GM10248 (cell line): ENCODE data around the gene CAMKMT.
A peak's percentile ranks its signal among the peaks of the same experiment; 100 is the strongest.
"Not testable (repeated sequence)": the region's sequence is repeated elsewhere in the genome, so short reads cannot be mapped to it uniquely, and the experiment has no call there.

Source experiments
- CTCF ChIA-PET: fragments of 300-600 bp; sonication (Branson Sonifier 250); formaldehyde crosslinking; extraction: SDS; loops from one replicate; lab custom pipeline; 2021; ENCODE audit warnings: antibody characterized with exemption; lab: Yijun Ruan, JAX
- POLR2A ChIA-PET: fragments of 350-650 bp; sonication (Branson Sonifier 250); formaldehyde crosslinking; extraction: SDS; loops from one replicate; lab custom pipeline; 2020; ENCODE audit warnings: antibody characterized with exemption; lab: Yijun Ruan, JAX
- DNase-seq: peaks from one replicate; pipeline ENCODE4 v3.0.0; 2012; ENCODE audit errors: extremely low spot score
- TF ChIP-seq, protein P1 (sequence below): IDR thresholded peaks from 2 replicates; pipeline ENCODE4 v1.5.1; 2012; ENCODE audit warnings: mild to moderate bottlenecking, low read depth; ENCODE audit errors: extremely low read depth, missing control alignments, control extremely low read depth

CAMKMT gene

DNA sequence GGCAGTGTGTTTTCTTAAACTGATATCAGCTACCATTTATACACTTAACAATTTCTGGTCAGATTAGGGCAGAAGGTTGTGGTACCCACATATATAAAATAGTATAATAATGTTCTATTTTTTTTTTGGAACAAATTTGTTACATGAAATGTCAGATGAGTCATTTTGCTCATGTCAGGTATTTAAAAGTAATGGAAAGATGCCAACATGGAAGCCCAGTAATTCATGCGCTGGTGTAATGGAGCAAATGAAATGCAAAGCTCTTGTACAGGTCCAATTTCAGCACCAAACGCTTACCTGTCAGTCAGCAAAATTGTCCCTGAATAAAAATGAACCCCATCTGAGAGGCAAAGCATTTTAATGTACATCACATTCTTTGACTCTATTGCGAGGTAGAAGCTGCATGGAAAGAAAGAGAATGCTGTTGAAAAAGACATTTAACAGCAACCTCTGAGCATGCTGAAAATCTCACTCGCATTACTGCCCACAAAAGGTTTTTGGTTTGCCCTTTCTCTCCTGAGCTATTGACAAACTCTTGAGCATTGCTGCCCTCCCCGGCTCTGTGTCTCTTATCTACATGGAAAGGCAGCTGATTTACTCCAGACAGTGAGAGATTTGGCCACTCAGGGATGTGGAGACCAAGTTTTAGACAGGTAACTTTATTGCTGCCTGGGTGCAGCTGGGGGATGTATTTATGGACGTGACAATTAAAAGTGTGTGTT is 217.5 kb downstream of the CAMKMT start:
- TF ChIP-seq, protein P1, sequence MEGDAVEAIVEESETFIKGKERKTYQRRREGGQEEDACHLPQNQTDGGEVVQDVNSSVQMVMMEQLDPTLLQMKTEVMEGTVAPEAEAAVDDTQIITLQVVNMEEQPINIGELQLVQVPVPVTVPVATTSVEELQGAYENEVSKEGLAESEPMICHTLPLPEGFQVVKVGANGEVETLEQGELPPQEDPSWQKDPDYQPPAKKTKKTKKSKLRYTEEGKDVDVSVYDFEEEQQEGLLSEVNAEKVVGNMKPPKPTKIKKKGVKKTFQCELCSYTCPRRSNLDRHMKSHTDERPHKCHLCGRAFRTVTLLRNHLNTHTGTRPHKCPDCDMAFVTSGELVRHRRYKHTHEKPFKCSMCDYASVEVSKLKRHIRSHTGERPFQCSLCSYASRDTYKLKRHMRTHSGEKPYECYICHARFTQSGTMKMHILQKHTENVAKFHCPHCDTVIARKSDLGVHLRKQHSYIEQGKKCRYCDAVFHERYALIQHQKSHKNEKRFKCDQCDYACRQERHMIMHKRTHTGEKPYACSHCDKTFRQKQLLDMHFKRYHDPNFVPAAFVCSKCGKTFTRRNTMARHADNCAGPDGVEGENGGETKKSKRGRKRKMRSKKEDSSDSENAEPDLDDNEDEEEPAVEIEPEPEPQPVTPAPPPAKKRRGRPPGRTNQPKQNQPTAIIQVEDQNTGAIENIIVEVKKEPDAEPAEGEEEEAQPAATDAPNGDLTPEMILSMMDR, result no peak
- DNase-seq, result no peak
- CTCF ChIA-PET, result interaction anchor here (1.0 to 2.4 kb wide), 4 partner anchors 9 to 100 kb away, joined by 3 to 6 read pairs (median 4); no protein-coding TSS in a partner anchor
- POLR2A ChIA-PET, result no interaction called here

DNA sequence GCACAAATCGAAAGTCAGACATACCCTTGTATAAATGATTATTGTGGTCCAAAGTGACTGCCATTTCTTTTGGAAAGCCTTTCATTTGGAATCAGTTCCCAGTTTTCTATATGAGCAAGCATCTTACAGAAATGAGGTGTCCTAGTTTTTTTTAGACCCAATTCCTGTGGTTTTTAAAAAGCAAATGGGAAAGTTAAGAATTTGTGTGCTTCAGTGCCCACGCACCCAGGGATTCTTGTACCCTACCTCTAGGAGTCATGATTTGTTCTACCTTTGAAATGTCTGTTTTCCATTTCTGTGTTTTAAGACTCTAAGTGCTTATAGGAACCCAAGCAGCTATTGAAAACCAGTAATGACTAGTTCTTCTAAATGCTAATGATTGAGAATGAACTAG is 218.1 kb downstream of the CAMKMT start:
- ChIA-PET CTCF (interaction anchor here (1.0 to 2.4 kb wide), 4 partner anchors 10 to 100 kb away, joined by 3 to 6 read pairs (median 5); no protein-coding TSS in a partner anchor), POLR2A (no interaction called here)
- no peak for DNase-seq
- TF ChIP-seq, protein P1, result no peak

DNA sequence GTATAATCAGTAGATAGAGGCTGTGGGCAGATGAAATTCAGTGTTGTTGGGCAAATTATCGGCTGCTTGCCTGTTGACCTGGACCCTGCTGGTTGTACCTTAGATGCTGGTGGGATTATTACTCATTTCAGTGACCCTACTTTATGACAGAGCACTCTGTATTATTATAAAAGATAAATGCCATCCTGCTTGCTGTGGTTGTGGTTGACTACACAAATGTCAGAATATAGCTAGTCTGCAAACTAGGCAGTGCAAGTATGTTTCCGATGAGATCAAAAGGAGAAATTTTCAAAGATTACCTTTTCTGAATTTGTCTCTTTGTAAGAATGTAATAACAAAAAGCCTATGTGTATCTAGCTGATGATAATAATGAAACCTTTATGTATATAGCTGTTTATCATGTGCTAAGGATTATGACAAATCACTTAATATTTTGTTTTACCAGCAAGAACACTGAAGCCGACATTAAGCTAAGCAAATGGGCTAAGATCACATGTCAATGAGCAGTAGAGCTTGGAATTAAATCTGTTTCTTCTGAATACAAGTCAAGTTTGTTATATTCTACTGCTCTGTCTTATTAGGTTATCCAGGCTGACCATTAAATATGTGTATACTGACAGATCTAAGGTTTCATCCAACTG is 219.2 kb downstream of the CAMKMT start:
- TF ChIP-seq, protein P1, result no peak
- ChIA-PET CTCF (interaction anchor here (0.7 to 2.4 kb wide), 6 partner anchors 14 to 102 kb away, joined by 3 to 6 read pairs (median 3); no protein-coding TSS in a partner anchor), POLR2A (no interaction called here)
- no peak for DNase-seq

DNA sequence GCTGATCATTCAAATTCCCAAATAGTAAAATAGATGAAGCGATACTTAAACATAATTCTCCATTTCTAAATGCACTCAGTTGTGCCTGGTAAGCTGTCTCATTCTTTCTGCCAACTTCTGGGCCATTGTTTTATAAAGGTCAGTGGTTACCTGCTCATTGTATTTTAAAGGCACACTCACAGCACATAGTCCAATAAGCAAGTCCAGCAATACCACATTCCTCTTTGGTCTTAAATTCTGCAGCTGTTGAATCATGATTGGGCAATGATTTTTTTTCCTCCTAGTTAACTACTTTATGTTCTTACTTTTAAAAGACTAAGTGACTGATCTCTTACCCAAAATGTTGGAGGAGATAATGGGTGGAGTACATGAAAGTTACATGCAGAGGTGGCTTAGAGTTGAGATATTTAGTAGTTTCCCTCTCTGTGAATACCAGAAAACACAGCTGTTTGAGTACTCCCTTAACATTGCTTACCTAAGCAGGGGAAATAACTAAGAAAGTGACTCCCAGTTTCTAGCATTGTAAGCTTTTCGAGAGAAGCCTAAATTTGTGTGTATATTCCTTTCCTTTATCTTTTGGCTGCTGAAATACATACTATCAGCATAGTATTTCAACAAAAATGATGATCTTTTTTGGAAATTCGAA is 220.7 kb downstream of the CAMKMT start:
- TF ChIP-seq, protein P1, result no peak
- no peak for DNase-seq
- CTCF ChIA-PET, result interaction anchor here (0.8 to 2.1 kb wide), 6 partner anchors 15 to 118 kb away, joined by 3 to 8 read pairs (median 3); no protein-coding TSS in a partner anchor
- POLR2A ChIA-PET, result no interaction called here

DNA sequence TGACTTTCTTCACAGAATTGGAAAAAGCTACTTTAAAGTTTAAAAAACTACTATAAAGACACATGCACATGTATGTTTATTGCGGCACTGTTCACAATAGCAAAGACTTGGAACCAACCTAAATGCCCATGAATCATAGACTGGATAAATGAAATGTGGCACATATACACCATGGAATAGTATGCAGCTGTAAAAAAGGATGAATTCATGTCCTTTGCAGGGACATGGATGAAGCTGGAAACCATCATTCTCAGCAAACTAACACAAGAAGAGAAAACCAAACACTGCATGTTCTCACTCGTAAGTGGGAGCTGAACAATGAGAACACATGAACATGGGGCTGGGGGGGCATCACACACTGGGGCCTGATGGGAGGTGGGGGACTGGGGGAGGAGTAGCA is 233.9 kb downstream of the CAMKMT start:
- DNase-seq, POLR2A ChIA-PET: not testable (repeated sequence)
- CTCF ChIA-PET, result interaction anchor here (1.3 kb wide), 1 partner anchor 19 kb away, joined by 3 read pairs; no protein-coding TSS in a partner anchor

DNA sequence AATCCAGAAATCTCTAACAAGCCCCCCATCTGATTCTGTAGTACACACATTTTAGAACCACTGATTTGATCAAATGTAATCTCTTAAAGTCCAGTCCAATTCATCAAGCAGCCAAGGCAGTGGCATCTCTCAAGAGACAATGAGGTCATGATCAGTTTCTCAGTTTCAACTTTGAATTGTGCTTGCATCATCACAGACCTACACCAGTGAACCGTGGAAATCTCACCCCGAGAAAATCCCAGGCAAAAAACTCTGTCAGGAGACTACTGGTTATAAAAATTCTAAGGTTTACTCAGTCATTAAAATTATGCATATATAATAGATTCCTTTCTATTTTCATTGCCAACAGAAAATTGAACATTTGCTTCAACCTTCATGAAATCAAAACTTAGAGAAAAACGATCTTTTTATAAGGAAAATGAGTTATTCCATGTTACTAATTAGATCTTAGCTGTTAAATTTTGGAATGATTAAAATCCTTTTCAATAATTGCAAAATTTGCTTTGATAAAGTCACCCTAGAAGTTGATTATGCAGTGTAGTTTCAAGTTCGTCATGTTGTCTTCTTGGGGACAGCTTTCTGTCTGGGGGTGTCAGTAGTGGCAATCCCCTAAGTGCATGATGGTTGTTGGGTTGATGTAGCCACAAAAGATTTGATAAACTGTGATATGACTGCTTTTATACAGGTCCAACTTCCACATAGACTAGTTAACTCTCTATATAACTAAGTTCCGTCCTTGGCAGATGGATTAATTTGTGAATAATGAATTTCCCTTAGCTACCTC is 235.0 kb downstream of the CAMKMT start:
- ChIA-PET CTCF (interaction anchor here (0.7 to 2.1 kb wide), 3 partner anchors 13 to 248 kb away, joined by 3 to 8 read pairs (median 4); no protein-coding TSS in a partner anchor), POLR2A (no interaction called here)
- peak; percentile 59 for DNase-seq
- TF ChIP-seq, protein P1, result no peak
